ENCODE data around the gene SIRPB1. TPM values are rescaled to one million over a fixed set of nuclear protein-coding genes. Genes with fewer than 3 reads are reported as not detected.
"Not testable (repeated sequence)": the region's sequence is repeated elsewhere in the genome, so short reads cannot be mapped to it uniquely, and the experiment has no call there.

SIRPB1 gene
- polyA plus RNA-seq, 3 donors, result 0.53 to 2.5 (median 1.5) TPM

DNA sequence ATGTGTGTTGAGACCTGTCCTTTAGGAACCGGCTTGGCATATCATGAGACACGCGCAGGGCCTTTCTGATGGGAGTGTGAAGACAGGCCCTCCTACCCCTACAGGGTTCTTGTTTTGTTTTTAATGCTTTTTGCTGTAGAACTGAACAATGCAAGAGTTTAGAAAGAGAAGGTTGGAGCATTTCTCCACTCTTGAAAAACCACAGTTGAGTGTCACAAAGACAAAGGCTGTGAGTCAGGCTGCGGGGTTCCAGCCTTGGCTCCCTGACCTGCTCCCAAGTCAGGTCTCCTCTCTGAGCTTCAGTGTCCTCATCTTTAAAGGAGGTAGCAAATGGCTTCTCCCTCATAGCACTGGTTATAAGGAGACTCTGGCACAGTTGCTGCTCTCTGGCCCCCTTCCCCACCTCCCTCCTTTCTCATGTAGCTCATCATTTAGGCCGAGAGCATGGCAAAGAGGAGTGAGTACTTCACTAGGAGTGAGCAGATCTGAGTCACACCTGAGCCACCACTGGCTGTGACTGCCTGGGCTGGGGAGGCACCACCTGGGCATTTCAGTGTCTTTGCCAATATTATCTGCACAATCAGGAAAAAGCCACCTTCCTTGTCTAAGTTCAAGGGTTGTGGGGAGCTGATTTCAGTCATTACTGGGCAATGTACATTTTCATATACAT lies 11.0 kb downstream of the SIRPB1 start:
- DNase-seq (ENCODE audit: low read depth in 3 of 3, low spot score in 2 of 3), result not testable (repeated sequence)

DNA sequence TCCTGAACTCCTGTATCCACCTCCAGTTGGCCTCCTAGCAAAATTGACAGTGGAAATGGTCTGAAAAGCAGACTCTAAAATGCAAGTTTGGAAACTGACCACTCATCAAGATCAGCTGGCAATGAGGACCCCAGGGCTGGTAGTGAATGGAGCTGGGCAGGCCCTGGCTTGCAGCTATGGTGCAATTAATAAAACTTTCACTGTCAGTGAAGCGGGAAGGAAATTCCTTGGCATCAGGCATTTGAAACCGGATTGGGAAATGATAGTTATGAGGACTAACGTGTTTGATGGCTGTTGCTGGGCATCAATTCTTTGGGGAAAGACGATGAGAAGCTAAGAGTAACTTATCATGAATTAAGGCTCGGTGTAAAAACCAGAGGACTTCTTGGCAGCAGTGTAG lies 19.1 kb downstream of the SIRPB1 start:
- DNase-seq (ENCODE audit: low read depth in 3 of 3, low spot score in 2 of 3), result no peak

DNA sequence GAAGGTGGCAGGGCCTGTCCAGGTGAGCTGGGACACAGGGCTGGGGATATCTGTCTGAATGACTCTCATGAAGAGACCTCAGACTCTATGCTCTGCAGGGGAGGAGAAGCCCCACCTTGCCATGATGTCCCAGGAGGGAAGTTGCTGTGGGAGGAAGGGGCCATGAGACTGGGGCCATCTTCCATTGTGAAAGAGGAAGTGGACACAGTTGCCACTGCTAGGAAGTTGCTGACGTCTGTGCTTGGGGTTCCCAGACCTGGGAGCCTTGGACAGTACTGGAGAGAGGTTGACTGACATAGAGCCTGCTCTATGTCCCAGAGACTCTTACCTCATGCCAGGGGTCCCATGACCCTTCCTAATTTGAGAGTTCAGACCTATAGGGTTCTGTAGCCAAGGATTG lies 24.5 kb downstream of the SIRPB1 start:
- DNase-seq (ENCODE audit: low read depth in 3 of 3, low spot score in 2 of 3), result no peak

DNA sequence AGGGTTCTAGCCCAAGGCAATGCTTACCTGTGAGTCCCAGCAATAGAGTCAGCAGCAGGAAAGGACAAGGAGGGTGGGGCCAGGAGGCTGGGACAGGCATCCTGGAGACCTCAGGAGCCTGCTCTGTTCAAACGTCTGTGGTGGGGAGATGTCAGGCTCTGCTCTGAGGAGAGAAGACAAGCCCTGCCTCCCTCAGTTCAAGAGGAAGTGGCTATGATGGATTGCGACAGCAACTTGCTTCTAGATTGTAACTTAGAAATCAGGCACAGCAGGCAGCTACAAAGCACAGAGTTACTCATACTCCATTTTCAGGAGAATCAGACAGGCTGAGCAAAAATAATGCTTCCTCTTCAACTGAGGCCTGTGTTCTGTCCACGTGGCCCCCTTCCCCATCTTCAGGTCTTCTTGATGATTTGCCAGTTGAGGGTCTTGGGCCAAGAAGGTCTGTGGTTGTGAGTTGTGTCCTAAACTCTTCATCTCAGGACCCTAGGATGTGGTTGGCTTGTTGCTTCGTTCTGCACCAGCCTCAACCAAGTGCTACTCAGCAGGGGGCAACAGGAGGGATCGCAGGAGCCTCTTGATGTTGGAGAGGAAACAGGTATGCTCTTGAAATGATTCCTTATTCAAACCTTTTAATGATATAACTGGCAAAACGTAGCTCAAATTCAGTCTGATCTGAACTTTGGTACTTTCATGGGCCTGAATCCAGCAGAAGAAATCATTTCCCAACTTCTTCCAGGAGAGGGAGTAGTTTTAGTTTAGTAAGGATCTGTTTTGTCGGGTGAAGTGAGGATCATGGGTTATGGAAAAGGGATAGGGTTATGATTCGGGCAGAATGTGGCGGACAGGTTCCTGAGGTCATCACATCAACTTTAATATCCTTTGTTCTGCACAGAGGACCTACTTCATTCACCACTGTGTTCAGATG lies 31.0 kb downstream of the SIRPB1 start:
- DNase-seq (ENCODE audit: low read depth in 3 of 3, low spot score in 2 of 3), result no peak

DNA sequence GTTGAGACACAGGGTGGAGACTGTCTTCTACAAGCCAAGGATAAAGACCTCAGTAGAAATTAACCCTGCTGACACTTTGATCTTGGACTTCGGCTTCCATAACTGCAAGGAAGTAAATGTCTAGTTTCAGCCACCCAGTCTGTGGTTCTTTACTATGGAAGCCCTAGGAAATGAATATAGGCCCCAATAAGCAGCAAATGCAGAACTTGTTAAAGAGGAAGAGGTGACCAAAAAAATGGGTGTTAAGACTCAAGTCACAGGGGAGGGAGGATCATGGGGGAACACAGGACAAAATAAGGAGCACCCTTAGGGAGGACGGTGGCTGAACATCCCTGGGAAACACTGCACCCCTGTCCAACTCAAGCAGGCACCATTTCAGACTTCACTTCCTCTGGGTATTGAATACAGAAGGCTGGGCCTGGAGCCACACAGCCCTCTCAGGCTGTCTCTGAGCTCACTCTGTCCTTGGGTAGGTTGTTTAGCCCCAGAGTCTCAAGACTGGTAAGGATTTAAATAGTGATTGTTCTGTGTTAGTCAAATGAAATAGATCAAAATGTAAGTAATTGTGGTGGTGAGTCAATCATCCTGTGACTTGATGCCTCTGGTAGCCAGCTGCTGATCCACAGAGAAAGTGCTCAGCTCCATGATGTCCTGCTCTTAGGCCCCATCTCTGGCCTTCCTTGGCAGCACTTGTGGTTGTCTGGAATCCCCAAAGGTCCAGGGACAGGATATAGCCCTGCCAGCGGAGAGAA lies 31.9 kb downstream of the SIRPB1 start:
- DNase-seq (ENCODE audit: low read depth in 3 of 3, low spot score in 2 of 3), result no peak

DNA sequence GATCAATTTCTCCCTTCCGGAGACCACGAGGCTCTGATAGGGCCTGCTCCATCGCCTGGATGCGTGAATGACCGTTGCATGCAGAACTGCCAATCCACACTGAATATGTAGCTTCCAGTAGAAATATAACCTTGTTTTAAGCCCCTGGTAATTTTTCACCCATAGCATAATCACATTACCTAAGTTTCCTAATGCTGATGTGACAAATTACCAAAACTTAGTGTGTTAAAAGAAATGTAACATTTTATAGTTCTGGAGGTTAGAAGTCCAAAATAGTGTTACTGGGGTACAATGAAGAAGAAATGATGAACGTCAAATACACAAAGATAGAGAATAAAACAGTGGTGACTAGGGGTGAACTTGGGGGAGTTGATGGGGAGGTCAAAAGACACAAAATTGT lies 40.3 kb downstream of the SIRPB1 start:
- no peak for DNase-seq (ENCODE audit: low read depth in 3 of 3, low spot score in 2 of 3)

DNA sequence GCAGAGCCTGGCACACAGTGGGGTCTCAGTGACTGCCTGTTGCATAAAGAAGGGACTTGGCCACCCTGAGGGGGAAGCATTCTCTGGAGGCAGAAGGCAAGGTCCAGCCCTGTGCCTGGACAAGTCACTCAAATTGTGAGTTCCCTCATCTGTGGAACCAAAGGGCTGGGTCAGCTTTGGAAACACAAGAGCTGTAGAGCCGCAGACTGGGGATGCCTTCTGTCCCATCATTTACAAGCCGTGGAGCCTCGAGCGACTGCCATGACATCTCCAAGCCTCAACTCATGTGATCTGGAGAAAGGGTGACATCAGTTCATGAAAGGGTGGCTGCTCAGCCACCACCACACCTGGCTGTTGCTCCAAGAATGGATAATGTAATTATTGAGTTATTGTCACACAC lies 41.9 kb downstream of the SIRPB1 start:
- DNase-seq (ENCODE audit: low read depth in 3 of 3, low spot score in 2 of 3), result no peak

DNA sequence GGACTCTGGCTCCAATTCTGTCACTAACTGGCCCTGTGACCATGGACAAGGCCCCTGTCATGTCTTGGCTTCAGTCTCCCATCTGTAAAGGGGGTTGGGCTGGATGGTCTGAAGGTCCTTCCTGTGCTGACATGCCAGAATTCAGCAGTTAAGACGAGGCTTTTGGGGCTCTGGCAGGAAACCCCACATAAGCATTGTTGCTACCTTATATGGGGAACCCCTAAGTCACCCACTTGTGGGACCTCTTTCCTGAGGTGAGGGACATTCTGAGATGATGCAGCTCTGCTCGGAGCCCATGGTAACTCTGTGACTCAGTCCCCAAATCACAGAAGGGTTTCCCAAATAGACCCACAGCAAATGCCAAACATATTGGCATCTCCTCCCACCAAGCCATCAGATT lies 42.5 kb downstream of the SIRPB1 start:
- DNase-seq (ENCODE audit: low read depth in 3 of 3, low spot score in 2 of 3), result not testable (repeated sequence)

DNA sequence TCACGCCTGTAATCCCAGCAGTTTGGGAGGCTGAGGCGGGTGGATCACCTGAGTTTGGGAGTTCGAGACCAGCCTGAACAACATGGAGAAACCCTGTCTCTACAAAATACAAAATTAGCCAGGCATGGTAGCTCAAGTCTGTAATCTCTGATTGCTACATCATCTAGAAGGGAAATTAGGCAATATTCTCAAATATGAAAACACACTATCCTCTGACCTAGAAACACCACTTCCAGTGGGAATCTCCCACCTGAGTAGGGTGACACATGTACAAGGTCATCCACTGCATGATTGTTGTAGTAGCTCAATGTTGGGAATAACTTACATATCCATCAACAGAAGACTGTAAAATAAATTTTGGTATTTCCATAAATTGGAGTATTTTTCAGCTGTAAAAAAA lies 43.2 kb downstream of the SIRPB1 start:
- DNase-seq (ENCODE audit: low read depth in 3 of 3, low spot score in 2 of 3), result no peak

DNA sequence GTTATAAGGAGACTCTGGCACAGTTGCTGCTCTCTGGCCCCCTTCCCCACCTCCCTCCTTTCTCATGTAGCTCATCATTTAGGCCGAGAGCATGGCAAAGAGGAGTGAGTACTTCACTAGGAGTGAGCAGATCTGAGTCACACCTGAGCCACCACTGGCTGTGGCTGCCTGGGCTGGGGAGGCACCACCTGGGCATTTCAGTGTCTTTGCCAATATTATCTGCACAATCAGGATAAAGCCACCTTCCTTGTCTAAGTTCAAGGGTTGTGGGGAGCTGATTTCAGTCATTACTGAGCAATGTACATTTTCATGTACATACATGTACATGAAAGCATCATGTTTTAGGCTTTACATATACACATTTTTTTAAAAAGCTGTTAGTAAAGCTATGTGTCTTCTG lies 43.8 kb downstream of the SIRPB1 start:
- not testable (repeated sequence) for DNase-seq (ENCODE audit: low read depth in 3 of 3, low spot score in 2 of 3)

DNA sequence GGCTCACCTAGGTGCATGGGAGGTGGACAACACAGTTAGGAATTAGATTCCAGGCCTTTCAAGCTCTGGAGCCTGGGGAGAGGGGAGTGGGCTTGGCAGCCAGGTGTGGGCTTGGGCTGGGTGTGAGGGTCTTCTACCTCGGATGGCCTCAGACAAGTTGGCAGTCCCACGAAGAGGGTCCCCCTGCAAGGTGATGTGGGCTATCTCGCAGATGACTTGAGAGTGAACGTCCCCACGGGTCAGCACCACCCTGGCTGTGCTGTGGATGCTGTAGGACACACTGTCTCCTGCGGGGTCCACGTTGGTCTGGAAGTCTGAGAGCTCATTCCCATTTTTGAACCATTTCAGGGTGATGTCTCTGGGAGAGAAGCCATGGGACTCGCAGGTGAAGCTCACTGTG lies 48.2 kb downstream of the SIRPB1 start:
- DNase-seq (ENCODE audit: low read depth in 3 of 3, low spot score in 2 of 3), result not testable (repeated sequence)

Other genes starting within 250 kb of the SIRPB1 start
- 100 to 1,000 TPM; 388 to 407 (median 406) TPM for gene FKBP1A, start 227.0 kb downstream of the SIRPB1 start, polyA plus RNA-seq (ENCODE audit: insufficient read length in 3 of 3)
- gene NSFL1C, start 153.2 kb downstream of the SIRPB1 start, polyA plus RNA-seq (ENCODE audit: insufficient read length in 3 of 3), result 100 to 1,000 TPM in 2 of 3 donors, 10 to 100 TPM in 1; 97.5 to 107 (median 100) TPM
- under 1 TPM; 0.31 to 0.49 (median 0.32) TPM for gene SIRPB2, start 128.6 kb downstream of the SIRPB1 start, polyA plus RNA-seq (ENCODE audit: insufficient read length in 3 of 3)
- not detected for gene SIRPD, start 62.3 kb downstream of the SIRPB1 start, polyA plus RNA-seq (ENCODE audit: insufficient read length in 3 of 3)
- gene SIRPG, start 37.8 kb upstream of the SIRPB1 start, polyA plus RNA-seq (ENCODE audit: insufficient read length in 3 of 3), result under 1 TPM in 1 of 3 donors, not detected in 2; 0.18 TPM

Measured in right renal cortex interstitium (tissue), 3 donors.